ENCODE results near the gene NEIL1. TPM values are rescaled to one million over a fixed set of nuclear protein-coding genes. Genes with fewer than 3 reads are reported as not detected.

The NEIL1 gene
- total RNA-seq, 4 donors from 2014 or later: 21.4 to 53.5 (median 26.3) TPM

GRCh38 chr15:75360856-75361255 lies 14.0 kb downstream of the NEIL1 start:
- TF ChIP-seq CTCF (IDR thresholded peaks at IDR 0.05; ENCODE audit: low read depth): no peak

- no peak for TF ChIP-seq CTCF (IDR thresholded peaks at IDR 0.05; ENCODE audit: low read depth)
Measured at GRCh38 chr15:75361361-75361988, 14.6 kb downstream of the NEIL1 start.

DNA sequence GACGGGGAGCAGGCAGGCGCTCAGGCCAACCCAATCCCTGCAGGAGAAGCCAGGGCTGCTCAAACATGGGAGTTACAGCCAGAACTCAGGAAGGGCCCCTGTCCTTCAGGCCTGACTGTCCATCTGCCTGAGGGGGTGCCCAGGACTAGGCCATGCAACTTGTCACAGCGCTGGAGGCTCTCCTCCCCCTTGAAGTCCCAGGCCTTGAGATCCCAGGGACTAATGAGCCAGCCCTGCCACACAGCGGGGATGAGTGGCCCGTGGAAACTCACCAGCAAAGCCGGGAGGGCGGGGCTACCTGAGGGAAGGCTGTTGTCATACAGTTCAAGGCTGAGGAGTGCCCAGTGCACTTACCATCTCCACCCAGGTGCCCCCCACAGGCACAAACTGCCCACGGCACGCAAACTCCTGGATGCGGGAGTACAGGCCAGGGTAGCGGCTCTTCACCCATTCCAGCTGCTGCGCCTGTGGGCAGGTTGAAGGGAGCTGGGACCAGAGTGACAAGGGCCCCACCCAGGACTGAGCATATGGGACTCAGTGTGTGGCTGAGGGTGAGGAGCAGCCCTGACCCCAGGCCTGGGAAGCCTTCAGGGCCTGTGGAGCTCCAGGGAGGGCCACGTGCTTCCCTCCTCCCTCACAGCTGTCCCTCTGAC lies 15.3 kb downstream of the NEIL1 start:
- no peak for TF ChIP-seq CTCF (IDR thresholded peaks at IDR 0.05; ENCODE audit: low read depth)

- no peak for TF ChIP-seq CTCF (IDR thresholded peaks at IDR 0.05; ENCODE audit: low read depth)
Measured at GRCh38 chr15:75362642-75363249, 15.9 kb downstream of the NEIL1 start.

DNA sequence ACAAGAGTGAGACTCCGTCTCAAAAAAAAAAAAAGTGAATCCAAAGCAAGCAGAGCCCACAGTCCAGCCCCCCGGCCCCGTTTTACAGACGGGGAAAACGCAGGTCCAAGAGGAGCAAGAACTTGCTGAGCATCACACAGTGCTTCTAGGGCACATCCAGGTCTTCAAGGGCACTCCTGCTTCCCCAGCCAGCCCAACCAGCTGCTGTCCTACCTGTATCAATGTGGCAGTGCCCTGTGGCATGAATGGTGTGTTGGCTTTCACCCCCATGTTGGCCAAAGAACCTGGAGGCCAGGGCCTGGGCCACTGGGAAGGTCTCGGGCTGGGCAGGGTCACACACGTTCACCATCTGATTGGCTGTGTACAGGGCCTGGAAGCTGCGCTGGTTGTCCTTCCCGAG lies 16.9 kb downstream of the NEIL1 start:
- TF ChIP-seq CTCF (IDR thresholded peaks at IDR 0.05; ENCODE audit: low read depth): no peak

DNA sequence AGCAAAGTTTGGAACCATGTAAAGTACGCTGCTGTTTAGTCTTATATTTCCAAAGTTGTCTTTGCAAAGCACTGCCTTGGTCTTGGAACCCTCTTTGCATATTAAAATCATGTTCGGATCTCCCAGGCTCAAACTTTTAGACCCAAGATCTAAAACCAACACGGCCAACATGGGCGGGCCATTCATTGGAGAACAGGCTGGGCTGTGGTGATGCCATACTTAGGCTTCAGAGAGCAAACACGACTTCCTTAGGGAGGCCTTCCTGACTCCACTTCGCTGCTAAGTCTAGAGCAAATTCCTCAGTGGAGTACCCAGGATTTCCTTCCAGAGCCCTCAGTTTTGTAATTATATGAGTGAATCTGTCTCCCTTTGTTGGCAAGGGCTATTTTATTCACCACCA lies 18.0 kb downstream of the NEIL1 start:
- TF ChIP-seq CTCF (IDR thresholded peaks at IDR 0.05; ENCODE audit: low read depth): no peak

GRCh38 chr15:75366163-75366562 lies 19.3 kb downstream of the NEIL1 start:
- no peak for TF ChIP-seq CTCF (IDR thresholded peaks at IDR 0.05; ENCODE audit: low read depth)

All from subcutaneous adipose tissue (tissue), 4 donors.